Measurements from ENCODE around the gene SLC35C1.
"Not testable (repeated sequence)": the region's sequence is repeated elsewhere in the genome, so short reads cannot be mapped to it uniquely, and the experiment has no call there.

The SLC35C1 gene

DNA sequence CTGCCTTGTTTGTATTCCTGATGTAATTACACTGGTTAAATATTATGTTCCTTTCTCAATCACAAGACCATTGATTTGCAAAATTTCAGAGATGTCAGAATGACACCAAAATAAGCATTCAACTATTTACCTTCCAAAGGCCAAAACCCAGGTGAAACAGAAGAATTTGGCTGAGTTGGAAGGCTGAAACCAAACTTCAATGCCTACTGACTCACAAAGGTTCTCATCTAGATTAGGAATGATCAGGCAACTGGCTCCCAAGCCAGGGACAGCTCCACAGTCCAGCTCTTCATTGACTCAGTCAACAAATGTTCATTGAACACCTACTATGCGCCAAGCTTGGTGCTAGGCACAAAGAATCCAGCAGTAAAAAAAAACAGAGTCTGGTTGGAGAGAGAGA is 13.4 kb upstream of the SLC35C1 start:
- no peak for DNase-seq

DNA sequence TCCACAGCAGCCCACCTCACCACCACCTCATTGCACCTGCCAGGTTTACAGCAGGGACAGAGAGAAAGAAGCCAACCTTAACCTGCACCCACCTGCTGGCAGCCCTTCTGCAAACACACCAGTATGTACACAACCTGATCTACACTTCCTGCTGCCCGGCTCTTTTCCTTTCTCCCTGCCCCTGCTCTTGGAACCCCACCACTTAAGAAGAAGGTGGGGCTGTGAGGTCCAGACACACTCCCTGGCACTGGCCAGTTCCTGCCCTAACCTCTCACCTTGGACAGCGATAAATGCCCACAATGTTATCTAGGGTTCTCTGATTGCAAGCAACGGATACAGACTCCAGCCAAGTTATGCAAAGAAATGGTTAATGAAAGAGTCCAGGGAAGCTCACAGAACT is 10.8 kb upstream of the SLC35C1 start:
- no peak for DNase-seq

DNA sequence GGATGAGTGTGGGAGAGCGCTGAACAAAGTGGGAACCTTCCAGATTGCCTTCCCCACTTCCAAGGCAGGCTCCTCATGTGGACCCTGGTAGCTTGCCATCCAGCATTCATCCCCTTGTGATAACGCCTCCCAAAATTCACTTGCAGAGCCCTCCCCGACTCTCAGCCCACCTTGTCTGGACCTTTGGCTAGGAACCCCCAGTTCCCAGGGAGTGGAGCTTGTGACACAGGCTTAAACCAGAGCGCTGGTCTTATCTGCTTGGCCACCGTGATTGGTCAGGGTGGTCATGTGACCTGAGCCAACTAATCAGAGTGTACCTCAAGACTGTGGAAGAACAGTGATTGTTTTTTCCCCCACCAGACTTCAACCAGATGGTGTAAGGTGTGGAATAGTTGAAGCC is 9.6 kb upstream of the SLC35C1 start:
- no peak for DNase-seq

DNA sequence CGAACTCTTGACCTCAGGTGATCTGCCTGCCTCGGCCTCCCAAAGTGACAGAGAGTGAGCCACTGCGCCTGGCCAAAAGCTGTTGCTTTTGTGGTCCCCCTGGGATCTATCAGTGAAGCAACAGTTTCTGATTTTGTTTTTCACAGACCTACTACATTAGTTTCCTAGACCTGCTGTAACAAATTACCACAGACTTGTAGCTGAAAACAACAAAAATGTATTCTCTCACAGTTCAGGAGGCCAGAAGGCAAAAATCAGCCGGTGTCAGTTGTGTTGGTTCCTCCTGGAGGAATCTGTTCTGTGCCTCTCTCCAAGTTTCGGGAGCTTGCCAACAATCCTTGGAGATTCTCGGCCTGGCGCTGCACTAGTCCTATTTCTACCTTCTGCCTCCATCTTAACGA is 8.5 kb upstream of the SLC35C1 start:
- no peak for DNase-seq

DNA sequence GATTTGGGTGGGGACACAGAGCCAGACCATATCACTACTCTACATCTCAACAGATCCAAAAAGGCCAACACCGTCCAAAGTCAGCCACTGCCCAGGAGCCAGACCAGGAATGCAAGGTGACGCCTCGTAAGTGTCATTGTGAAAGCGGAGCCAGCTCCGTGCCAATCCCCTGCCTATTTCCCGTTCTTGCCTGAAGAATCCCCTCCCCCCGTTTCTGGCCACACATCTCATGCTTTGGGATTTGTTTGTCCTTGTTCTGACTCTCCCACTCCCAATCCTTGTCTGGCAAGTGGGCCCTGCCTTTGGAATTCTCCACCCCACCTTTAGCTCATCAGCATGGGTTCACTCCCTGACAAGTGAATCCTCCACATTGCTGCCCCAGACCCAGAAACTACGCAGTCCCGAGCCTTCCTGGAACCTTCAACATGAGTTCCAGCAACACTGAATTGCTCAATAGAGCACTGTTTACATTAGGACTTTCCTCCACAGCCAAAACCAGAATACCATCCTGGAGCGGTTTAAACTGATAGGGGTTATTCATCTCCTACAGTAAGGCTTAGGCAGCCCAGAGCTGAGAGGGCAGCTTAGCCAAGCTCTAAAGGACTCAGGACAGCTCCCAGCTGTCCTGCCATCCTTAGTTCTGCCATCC is 6.0 kb upstream of the SLC35C1 start:
- DNase-seq: peak; percentile 24

DNA sequence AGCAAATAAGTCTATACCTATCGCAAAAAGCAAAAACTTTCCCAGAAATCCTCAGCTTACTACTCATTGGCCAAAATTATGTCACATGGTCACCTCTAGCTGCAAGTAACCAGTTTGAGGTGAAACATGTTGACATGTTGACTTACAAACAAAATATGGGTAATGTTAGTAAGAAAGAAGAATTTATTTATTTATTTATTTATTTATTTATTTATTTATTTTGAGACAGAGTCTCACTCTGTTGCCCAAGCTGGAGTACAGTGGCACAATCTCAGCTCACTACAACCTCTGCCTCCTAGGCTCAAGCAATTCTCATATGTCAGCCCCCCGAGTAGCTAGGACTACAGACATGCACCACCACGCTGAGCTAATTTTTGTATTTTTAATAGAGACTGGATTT is 5.4 kb upstream of the SLC35C1 start:
- no peak for DNase-seq

DNA sequence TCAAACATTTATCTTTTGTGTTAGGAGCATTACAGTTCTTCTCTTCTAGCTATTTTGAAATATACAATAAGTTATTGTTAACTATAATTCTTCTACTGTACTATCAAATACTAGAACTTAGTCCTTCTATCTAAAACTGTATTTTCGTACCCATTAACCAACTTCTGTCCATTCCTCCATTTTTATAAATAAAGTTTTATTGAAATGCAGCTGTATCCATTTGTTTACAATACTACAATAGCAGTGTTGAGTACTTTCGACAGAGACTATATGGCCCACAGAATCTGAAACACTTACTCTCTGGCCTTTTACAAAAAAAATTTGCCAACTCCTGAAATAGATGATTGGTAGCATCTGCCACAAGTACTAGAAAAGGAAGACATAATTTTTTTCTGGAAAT is 4.7 kb upstream of the SLC35C1 start:
- no peak for DNase-seq

DNA sequence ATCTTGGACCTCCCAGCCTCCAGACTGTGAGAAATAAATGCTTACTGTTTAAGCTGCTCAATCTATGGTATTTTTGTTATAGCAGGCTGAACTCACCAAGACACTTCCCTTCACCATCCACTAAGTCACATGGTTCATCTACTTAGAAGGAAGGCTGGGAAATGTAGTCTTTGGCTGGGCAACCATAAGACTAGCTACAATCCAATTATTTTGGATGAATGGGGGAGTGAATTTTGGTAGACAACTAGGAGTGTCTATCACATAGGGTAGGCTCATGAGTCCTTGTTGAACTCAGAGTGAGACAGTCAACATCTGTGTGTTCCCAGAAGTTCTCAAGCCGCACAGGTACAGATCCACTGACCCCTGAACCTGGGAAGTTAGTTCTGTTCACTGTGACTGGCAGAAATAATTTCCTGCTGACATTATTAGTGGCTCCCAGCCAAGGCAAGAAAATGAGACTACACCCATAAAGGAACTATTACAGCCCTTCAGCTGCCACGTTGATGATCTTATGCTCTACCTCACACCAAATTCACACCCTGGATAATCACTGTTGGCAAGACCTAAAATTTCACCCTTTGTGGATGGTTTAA is 3.1 kb upstream of the SLC35C1 start:
- DNase-seq: no peak

DNA sequence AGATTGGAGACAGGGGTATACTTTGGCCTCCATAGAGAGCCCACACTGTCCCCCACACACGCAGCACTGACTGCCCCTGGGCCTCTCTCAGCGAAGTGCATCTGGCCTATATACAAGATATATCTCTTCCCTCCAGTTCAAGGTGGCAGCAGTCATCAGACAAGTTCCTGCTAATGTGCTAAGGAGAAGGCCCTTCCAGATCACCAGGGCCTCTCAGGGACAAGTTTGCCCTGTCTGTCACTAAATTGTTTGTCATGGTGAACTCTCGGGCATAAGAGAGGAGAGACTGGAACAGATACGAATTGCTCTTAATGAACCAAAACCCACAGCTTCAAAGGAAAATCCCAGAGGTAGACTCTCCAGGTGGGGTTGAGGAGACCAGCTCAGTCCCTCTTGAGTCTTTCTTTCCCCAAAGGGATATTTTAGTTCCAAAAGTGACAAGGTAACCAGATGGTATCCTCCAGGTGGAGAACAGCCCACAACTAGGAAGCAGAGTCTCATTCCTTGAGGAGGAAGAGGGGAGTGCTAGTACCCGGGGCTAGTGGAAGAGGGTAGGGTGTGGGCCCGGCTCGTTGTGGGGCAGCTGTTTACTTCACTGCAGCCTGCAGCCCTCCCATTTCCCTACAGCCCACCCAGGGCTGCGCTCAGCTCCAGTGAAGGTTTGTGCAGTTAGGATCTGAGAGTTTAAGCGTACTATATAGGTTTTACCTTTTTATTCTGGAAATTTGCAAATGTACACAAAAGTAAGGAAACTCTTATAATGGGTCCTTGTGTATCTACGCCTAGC is 2.2 kb upstream of the SLC35C1 start:
- DNase-seq: no peak

DNA sequence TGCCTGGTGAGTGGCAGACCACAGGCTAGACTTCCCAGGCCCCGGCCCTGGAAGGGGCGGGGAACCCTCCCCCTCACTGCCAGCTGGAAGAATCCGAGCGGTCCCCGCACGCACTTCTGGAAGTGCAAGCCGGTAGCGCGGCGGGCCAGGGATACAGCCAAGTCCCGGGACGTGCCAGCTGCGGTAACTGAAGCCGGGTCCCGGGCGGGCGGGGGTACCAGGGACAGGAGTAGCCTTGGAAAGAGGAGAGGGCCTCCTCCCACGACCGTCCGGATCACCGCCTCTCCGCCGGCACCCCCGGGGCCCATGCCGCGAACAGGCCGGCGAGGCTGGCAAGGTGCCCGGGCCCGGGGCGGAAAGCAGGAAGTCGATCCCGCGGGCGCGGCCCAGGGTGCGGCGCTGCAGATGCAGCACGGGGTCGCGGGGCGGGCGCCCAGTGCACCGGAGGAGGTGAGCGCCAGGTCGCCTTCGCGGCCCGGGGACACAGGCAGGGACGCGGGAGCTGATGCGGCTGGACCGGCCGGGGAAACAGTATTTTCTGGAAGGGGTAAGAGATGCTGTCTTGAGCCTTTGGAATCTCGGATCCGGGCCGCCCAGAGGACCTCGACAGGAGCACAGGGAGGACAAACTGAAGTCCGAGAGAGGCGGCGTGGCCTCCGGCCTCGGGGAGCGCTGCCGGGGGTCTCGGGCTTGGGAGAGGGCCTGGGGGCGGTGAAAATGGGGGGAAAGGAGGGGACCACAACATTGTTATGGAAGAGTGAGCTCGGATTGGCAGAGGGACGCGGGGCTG is 783 bp upstream of the SLC35C1 start:
- peak; percentile 49 for DNase-seq

DNA sequence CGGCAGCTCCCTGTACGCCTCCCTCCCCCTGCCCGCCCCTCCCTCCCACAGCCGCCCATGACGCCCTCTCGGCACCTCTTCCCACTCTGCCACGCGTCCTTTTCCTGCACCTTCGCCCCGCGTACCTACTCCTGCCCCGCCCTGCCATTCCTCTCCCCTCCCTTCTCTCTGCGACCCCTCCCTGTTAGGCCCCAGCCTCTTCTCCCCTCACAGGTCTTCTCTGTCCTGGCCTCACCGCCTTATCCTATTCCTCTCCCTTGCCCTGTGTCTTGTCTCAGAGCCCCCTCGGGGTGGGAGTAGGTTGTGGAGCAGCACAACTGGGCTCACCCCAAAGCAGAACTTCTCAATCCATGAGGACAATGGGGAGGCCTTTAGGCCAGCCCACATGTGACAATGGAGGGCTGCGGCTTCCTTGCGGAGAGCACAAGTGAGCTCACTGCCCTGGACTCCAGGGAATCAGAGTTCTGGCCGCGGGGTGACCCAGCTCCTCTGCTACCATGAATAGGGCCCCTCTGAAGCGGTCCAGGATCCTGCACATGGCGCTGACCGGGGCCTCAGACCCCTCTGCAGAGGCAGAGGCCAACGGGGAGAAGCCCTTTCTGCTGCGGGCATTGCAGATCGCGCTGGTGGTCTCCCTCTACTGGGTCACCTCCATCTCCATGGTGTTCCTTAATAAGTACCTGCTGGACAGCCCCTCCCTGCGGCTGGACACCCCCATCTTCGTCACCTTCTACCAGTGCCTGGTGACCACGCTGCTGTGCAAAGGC is 539 bp downstream of the SLC35C1 start:
- DNase-seq: peak; percentile 63

DNA sequence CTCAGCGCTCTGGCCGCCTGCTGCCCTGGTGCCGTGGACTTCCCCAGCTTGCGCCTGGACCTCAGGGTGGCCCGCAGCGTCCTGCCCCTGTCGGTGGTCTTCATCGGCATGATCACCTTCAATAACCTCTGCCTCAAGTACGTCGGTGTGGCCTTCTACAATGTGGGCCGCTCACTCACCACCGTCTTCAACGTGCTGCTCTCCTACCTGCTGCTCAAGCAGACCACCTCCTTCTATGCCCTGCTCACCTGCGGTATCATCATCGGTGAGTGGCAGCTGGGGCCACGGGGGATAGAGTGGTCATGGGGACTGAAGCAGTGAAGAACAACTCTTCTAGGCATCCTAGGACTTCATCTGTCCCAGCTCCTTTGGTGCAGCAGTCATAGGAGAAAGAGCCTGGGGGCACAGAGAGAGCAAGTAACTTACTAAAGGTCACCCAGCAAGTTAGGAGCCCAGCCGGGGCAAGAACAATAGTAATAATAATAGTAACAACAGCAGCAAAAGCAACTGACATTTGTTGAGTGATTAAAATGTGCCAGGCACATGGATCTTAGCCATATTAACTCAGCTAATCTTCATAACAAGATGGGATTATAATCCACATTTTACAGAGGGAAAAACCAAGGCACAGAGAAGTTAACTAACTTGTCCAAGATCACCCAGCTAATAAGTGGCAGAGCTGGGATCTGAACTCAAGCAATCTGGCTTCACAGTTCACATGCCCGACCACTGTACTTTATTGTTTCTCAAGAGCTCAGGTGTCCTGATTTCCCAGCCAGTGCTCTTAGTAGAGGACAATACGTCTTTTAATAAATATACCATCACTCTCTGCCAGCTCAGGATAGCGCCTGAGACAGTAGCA is 1.4 kb downstream of the SLC35C1 start:
- DNase-seq: no peak

DNA sequence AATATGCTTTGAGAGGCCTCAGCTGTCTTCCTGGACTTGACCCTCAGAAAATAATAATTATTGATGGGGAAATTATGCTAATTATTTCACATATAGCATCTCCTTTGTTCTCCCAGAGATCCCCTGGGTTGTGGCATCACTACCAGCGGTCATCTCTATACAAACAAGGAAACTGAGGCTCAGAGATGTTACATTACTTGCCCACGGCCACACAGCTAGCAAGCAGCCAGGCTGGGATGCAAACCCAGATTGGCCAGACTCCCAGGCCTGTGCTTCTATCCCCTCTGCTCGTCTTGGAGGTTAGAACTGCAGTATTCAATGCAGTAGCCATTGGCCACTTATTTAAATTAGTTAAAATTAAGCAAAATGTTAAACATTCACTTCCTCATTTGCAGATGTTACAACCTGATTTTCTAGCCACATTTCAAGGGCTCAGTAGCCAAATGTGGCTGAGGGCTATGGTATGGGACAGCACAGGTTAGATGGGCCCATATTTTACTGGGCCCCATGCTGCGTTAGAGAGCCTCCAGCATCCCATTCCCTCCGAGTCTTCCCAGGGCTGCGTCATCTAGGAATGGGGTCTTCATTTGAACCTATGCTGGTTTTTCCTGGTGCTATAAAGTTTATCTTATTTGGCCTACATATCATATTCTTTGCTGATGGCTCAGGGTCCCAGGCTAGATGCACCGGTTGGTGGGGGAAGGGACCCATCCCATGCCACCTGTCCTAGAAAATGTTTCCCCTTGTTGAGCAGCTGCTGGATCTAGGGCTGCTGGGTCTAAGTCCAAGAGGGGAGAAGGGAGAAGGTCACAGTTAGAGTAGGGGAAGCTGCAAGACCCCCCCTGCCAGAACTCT is 2.2 kb downstream of the SLC35C1 start:
- DNase-seq: no peak

DNA sequence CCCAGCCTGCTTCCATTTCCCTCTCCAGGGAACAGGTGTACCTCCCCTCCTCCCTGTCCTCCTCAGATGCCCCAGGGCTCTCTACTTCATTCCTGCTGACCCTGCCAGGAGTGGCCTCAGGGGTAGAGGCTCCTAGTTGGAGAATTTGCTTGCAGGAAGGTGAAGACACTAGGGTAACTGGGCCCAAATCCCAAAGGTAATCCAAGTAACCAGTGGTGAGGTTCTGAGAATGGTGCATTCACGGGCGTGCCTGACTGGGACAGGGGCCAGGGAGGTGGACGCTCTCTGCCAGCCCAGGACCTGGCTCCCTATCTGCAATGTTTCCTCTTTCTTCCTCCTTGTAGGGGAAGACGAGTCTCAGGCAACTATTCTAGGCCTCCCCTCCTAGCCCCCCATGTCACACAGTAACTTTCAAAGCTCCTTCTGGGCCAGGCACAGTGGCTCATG is 2.9 kb downstream of the SLC35C1 start:
- DNase-seq: no peak

DNA sequence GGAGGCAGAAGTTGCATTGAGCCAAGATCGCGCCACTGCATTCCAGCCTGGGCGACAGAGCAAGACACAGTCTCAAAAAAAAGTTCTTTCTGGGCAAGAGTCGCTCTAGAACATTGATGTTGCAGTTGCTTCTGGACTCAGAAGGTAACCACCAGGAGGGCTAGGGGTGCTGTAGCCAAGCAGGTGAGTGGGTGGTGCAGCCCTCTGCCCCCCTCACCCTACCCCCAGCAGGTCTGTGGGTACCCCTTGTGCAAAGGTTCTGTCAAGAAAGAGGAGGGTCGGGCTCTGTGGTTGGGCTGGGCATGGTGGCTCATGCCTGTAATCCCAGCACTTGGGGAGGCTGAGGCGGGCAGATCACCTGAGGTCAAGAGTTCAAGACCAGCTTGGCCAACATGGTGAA is 3.5 kb downstream of the SLC35C1 start:
- DNase-seq: not testable (repeated sequence)

DNA sequence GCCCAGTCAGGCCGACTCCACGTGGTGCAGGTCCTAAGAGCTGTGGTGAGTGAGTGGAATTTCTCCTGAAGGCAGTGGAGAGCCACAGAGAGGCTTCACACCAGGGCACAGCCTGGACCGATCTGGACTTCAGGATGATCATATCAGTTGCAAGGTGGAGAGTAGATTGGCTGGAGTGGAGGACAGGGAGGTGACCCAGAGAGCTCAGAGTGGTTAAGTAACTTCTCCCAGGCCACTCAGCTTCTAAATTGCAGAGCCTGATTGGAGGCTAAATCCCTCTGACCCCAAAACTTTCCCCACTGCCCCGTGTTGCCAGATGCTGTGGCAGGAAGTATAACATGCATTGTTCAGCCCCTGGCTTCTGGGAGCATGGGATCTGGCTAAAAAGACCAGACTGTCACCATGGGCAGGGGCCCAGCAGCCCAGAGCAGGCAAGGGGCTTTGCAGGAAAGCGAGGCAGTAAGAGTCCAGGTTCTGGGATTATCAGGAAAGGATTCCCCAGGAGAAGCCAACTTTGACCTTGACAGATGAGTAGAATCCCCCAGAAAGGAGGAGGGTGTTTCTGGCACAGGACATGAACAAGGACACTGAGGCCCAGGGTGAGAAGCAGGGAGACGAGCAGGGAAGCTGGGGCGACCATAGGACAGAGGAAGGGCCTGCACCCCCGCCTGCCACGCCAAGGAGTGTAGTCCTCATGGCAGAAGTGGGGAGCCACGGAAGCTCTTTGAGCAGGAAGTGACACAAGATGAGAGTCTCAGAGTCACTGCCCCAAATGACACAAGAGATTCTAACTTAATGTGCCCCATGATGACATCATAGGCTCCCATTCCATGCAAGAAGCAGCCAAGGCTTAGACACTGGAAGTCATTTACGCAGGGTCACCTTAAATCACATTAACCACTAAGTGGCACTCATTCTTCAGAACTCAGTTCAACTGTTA is 4.8 kb downstream of the SLC35C1 start:
- DNase-seq: no peak

DNA sequence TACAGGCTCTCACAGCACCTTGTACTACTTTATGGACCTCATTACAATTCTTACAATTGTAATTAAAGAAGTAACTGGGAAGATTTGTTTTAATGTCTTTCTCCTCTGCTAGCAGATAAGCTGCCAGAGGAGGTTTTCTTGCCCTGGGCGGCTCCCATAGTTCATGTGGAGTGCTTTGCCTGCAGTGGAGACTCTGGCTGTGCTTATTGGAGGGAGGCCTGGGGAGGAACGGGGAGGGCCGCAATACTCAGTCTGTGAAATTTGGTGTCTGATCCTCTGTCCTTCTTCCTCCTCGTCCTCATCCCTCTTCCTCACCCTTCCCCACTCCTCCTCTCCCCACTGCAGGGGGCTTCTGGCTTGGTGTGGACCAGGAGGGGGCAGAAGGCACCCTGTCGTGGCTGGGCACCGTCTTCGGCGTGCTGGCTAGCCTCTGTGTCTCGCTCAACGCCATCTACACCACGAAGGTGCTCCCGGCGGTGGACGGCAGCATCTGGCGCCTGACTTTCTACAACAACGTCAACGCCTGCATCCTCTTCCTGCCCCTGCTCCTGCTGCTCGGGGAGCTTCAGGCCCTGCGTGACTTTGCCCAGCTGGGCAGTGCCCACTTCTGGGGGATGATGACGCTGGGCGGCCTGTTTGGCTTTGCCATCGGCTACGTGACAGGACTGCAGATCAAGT is 5.6 kb downstream of the SLC35C1 start:
- DNase-seq: no peak

DNA sequence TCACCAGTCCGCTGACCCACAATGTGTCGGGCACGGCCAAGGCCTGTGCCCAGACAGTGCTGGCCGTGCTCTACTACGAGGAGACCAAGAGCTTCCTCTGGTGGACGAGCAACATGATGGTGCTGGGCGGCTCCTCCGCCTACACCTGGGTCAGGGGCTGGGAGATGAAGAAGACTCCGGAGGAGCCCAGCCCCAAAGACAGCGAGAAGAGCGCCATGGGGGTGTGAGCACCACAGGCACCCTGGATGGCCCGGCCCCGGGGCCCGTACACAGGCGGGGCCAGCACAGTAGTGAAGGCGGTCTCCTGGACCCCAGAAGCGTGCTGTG is 6.1 kb downstream of the SLC35C1 start:
- no peak for DNase-seq
